H1 (cell line): Measurements from ENCODE around the gene RUBCN.
"Not testable (repeated sequence)": the region's sequence is repeated elsewhere in the genome, so short reads cannot be mapped to it uniquely, and the experiment has no call there.

ENCODE experiments used
- CTCF ChIP-seq, 3 experiments: IDR thresholded peaks; 1 replicate in 2 of 3; 2 replicates in 1 of 3; pipeline versions ENCODE4 v1.5.1 to v1.6.1; 2011; ENCODE audit warnings: low read length in 3 of 3, mild to moderate bottlenecking in 3 of 3, inconsistent platforms in 2 of 3, low read depth in 1 of 3, moderate library complexity in 1 of 3; ENCODE audit not compliant: insufficient read depth in 1 of 3; ENCODE audit errors: control extremely low read depth in 1 of 3
- EZH2 ChIP-seq: fragments of 200-600 bp; sonication (generic); IDR thresholded peaks from 2 replicates; pipeline ENCODE4 v1.7.1; 2012; ENCODE audit warnings: low read depth, mild to moderate bottlenecking, moderate library complexity, low read length, inconsistent platforms; ENCODE audit not compliant: severe bottlenecking
- MAX ChIP-seq: IDR thresholded peaks from 2 replicates; pipeline ENCODE4 v1.6.1; 2012; ENCODE audit warnings: inconsistent platforms
- POLR2A ChIP-seq, 2 experiments: IDR thresholded peaks; 1 replicate in 1 of 2; 2 replicates in 1 of 2; pipeline ENCODE4 v1.6.1; 2011; ENCODE audit warnings: low read depth in 2 of 2, low read length in 2 of 2, mild to moderate bottlenecking in 2 of 2; ENCODE audit errors: control extremely low read depth in 1 of 2
- POLR2AphosphoS5 ChIP-seq: IDR thresholded peaks from 2 replicates; pipeline ENCODE4 v1.6.1; 2011; ENCODE audit warnings: low read depth, low read length
- SIN3A ChIP-seq, 2 experiments: IDR thresholded peaks in 1 of 2; conservative IDR thresholded peaks in 1 of 2; 2 replicates each; pipeline ENCODE4 v1.6.1; 2011 to 2012; ENCODE audit warnings: low read length in 2 of 2, improper control_type of control experiment in 1 of 2, low read depth in 1 of 2, mild to moderate bottlenecking in 1 of 2
- SRF ChIP-seq: IDR thresholded peaks from 2 replicates; pipeline ENCODE4 v1.6.1; 2011; ENCODE audit warnings: mild to moderate bottlenecking, low read depth, low read length, moderate library complexity
- SUZ12 ChIP-seq: fragments of 200-600 bp; sonication (generic); IDR thresholded peaks from 2 replicates; pipeline ENCODE4 v1.6.1; 2012; ENCODE audit warnings: mild to moderate bottlenecking, inconsistent platforms, low read length, moderate library complexity, mixed read lengths
- USF2 ChIP-seq: IDR thresholded peaks from 2 replicates; pipeline ENCODE4 v1.6.1; 2011; ENCODE audit warnings: low read length, improper control_type of control experiment

- not testable (repeated sequence) for TF ChIP-seq SUZ12; CTCF (IDR thresholded peaks at IDR 0.05; ENCODE audit: control extremely low read depth in 1 of 3, insufficient read depth in 1 of 3, low read depth in 1 of 3, low read length in 3 of 3); MAX; USF2; SIN3A (conservative IDR thresholded peaks at IDR 0.05 in 1 of 2, IDR thresholded peaks at IDR 0.05 in 1 of 2; ENCODE audit: low read depth in 1 of 2, low read length in 2 of 2); EZH2; POLR2A (IDR thresholded peaks at IDR 0.05; ENCODE audit: control extremely low read depth in 1 of 2, low read depth in 2 of 2, low read length in 2 of 2); SRF; POLR2AphosphoS5
These were observed 74.8 kb downstream of the RUBCN start for GRCh38 chr3:197661874-197662273.
